ENCODE measurements around the gene FPR3.

FPR3 gene

GRCh38 chr19:51821921-51822320 lies 27.0 kb downstream of the FPR3 start:
- Histone ChIP-seq H3K27ac (ENCODE audit: insufficient read depth in 1 of 2, low read depth in 1 of 2, low read length in 2 of 2, poor library complexity in 1 of 2, severe bottlenecking in 2 of 2) (no peak overlapping the region), H3K36me3 (ENCODE audit: control insufficient read depth in 4 of 4, insufficient read depth in 4 of 4, low read length in 3 of 4) (no peaks in the 10 kb centered on the region), H3K27me3 (replicated peaks in 2 of 5; ENCODE audit: control insufficient read depth in 4 of 5, insufficient read depth in 5 of 5, low read length in 4 of 5) (no peaks in the 10 kb centered on the region), H3K4me3 (ENCODE audit: control insufficient read depth in 1 of 7, extremely low read depth in 1 of 7, insufficient read depth in 4 of 7, low read depth in 2 of 7, low read length in 6 of 7) (no peak overlapping the region), H3K9me3 (ENCODE audit: control extremely low read depth in 1 of 5, control insufficient read depth in 4 of 5, insufficient read depth in 2 of 5, low read depth in 1 of 5, low read length in 4 of 5) (peaks cover 0 to 27% (median 12%) of the 10 kb centered on the region in 5 experiments), H3K4me1 (ENCODE audit: control extremely low read depth in 1 of 4, control insufficient read depth in 4 of 4, insufficient read depth in 4 of 4, low read length in 3 of 4) (peaks cover 0 to 28% (median 7%) of the 10 kb centered on the region in 4 experiments)
- POLR2A ChIA-PET: no interaction called here
- DNase-seq: no peak
- CTCF ChIA-PET: no interaction called here

DNA sequence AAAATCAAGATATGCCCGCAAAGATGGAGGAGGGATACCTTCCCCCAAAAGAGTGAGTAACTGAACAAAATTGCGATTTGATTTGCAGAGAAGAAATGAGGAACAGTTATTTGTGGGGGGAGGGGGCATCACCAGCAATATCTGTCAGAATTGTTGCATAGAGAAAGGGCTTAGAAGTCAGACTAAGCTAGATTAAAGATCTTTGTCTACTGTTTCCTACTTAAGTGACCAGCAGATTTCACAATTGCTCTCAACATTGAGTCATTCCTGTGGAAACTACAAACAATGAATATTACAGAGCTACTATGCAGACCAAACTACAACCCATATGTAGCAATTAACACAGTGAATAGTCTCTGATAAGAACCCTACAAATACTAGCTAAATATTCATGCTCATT lies 27.4 kb downstream of the FPR3 start:
- no peak overlapping the region for H3K27ac ChIP-seq (ENCODE audit: insufficient read depth in 1 of 2, low read depth in 1 of 2, low read length in 2 of 2, poor library complexity in 1 of 2, severe bottlenecking in 2 of 2)
- peak in 2 of 3 donors; percentile 37 to 55 for DNase-seq
- POLR2A ChIA-PET: no interaction called here
- no peaks in the 10 kb centered on the region for H3K27me3 ChIP-seq (replicated peaks in 2 of 5; ENCODE audit: control insufficient read depth in 4 of 5, insufficient read depth in 5 of 5, low read length in 4 of 5)
- no peak overlapping the region for H3K4me3 ChIP-seq (ENCODE audit: control insufficient read depth in 1 of 7, extremely low read depth in 1 of 7, insufficient read depth in 4 of 7, low read depth in 2 of 7, low read length in 6 of 7)
- peaks cover 0 to 30% (median 12%) of the 10 kb centered on the region in 5 experiments for H3K9me3 ChIP-seq (ENCODE audit: control extremely low read depth in 1 of 5, control insufficient read depth in 4 of 5, insufficient read depth in 2 of 5, low read depth in 1 of 5, low read length in 4 of 5)
- no peaks in the 10 kb centered on the region for H3K36me3 ChIP-seq (ENCODE audit: control insufficient read depth in 4 of 4, insufficient read depth in 4 of 4, low read length in 3 of 4)
- CTCF ChIA-PET: no interaction called here
- 83% methylated on average over 2 of the region's 2 CpGs for WGBS (ENCODE audit: insufficient coverage)
- peaks cover 0 to 28% (median 7%) of the 10 kb centered on the region in 4 experiments for H3K4me1 ChIP-seq (ENCODE audit: control extremely low read depth in 1 of 4, control insufficient read depth in 4 of 4, insufficient read depth in 4 of 4, low read length in 3 of 4)

GRCh38 chr19:51822946-51823345 lies 28.0 kb downstream of the FPR3 start:
- Histone ChIP-seq H3K4me1 (ENCODE audit: control extremely low read depth in 1 of 4, control insufficient read depth in 4 of 4, insufficient read depth in 4 of 4, low read length in 3 of 4) (peaks cover 0 to 28% (median 7%) of the 10 kb centered on the region in 4 experiments), H3K27ac (ENCODE audit: insufficient read depth in 1 of 2, low read depth in 1 of 2, low read length in 2 of 2, poor library complexity in 1 of 2, severe bottlenecking in 2 of 2) (no peak overlapping the region), H3K27me3 (replicated peaks in 2 of 5; ENCODE audit: control insufficient read depth in 4 of 5, insufficient read depth in 5 of 5, low read length in 4 of 5) (no peaks in the 10 kb centered on the region), H3K36me3 (ENCODE audit: control insufficient read depth in 4 of 4, insufficient read depth in 4 of 4, low read length in 3 of 4) (no peaks in the 10 kb centered on the region), H3K4me3 (ENCODE audit: control insufficient read depth in 1 of 7, extremely low read depth in 1 of 7, insufficient read depth in 4 of 7, low read depth in 2 of 7, low read length in 6 of 7) (no peak overlapping the region), H3K9me3 (ENCODE audit: control extremely low read depth in 1 of 5, control insufficient read depth in 4 of 5, insufficient read depth in 2 of 5, low read depth in 1 of 5, low read length in 4 of 5) (peaks cover 0 to 37% (median 14%) of the 10 kb centered on the region in 5 experiments)
- DNase-seq: no peak
- CTCF ChIA-PET: no interaction called here
- WGBS (ENCODE audit: insufficient coverage): 90% methylated on average over 1 of the region's 3 CpGs
- POLR2A ChIA-PET: no interaction called here

DNA sequence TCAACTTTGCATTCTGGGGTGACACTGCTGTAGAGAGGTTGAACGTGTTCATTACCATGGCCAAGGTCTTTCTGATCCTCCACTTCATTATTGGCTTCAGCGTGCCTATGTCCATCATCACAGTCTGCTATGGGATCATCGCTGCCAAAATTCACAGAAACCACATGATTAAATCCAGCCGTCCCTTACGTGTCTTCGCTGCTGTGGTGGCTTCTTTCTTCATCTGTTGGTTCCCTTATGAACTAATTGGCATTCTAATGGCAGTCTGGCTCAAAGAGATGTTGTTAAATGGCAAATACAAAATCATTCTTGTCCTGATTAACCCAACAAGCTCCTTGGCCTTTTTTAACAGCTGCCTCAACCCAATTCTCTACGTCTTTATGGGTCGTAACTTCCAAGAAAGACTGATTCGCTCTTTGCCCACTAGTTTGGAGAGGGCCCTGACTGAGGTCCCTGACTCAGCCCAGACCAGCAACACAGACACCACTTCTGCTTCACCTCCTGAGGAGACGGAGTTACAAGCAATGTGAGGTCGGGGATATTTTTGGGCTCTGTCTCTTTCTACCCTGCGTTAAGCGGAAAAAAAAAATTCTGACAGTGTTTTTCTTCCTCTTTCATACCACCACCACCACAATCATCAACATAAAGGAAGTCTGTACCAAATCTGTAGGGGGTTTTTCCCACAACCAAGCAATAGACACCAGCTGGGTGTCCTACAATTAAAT lies 29.5 kb downstream of the FPR3 start:
- DNase-seq: peak in 2 of 3 donors; percentile 54 to 80
- peaks cover 0 to 48% (median 18%) of the 10 kb centered on the region in 5 experiments for H3K9me3 ChIP-seq (ENCODE audit: control extremely low read depth in 1 of 5, control insufficient read depth in 4 of 5, insufficient read depth in 2 of 5, low read depth in 1 of 5, low read length in 4 of 5)
- H3K27me3 ChIP-seq (replicated peaks in 2 of 5; ENCODE audit: control insufficient read depth in 4 of 5, insufficient read depth in 5 of 5, low read length in 4 of 5): no peaks in the 10 kb centered on the region
- H3K4me1 ChIP-seq (ENCODE audit: control extremely low read depth in 1 of 4, control insufficient read depth in 4 of 4, insufficient read depth in 4 of 4, low read length in 3 of 4): peaks cover 0 to 28% (median 7%) of the 10 kb centered on the region in 4 experiments
- 62% methylated on average over 10 of the region's 13 CpGs for WGBS (ENCODE audit: insufficient coverage)
- no peak overlapping the region for H3K4me3 ChIP-seq (ENCODE audit: control insufficient read depth in 1 of 7, extremely low read depth in 1 of 7, insufficient read depth in 4 of 7, low read depth in 2 of 7, low read length in 6 of 7)
- POLR2A ChIA-PET: interaction anchor here (0.6 kb wide), 1 partner anchor 88 kb away, joined by 3 read pairs; no protein-coding TSS in a partner anchor
- CTCF ChIA-PET: interaction anchor here (0.6 to 0.7 kb wide), 2 partner anchors 35 to 108 kb away, joined by 3 read pairs; no protein-coding TSS in a partner anchor
- no peaks in the 10 kb centered on the region for H3K36me3 ChIP-seq (ENCODE audit: control insufficient read depth in 4 of 4, insufficient read depth in 4 of 4, low read length in 3 of 4)
- no peak overlapping the region for H3K27ac ChIP-seq (ENCODE audit: insufficient read depth in 1 of 2, low read depth in 1 of 2, low read length in 2 of 2, poor library complexity in 1 of 2, severe bottlenecking in 2 of 2)

DNA sequence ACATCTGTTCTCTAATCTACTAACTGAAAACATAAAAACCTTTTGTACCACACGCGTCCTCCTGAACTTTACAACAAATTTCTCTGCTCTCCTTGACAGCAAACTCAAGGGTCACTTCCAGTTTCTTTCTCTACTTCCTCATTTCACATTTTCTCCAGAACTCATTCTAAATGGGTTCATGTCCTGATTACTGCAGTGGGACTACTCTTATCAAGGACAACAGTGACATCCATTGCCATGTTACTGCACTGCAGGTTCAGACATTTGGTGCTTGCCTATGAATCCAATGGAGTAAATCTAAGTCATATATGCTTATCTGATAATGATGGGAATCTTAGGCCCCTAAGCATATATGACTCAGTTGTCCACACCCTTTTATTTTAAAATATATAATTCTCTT lies 35.3 kb downstream of the FPR3 start:
- CTCF ChIA-PET: no interaction called here
- 36% methylated on average over 2 of the region's 2 CpGs for WGBS (ENCODE audit: insufficient coverage)
- no peak overlapping the region for H3K27ac ChIP-seq (ENCODE audit: insufficient read depth in 1 of 2, low read depth in 1 of 2, low read length in 2 of 2, poor library complexity in 1 of 2, severe bottlenecking in 2 of 2)
- H3K4me1 ChIP-seq (ENCODE audit: control extremely low read depth in 1 of 4, control insufficient read depth in 4 of 4, insufficient read depth in 4 of 4, low read length in 3 of 4): peaks cover 0 to 2% (median 0%) of the 10 kb centered on the region in 4 experiments
- H3K27me3 ChIP-seq (replicated peaks in 2 of 5; ENCODE audit: control insufficient read depth in 4 of 5, insufficient read depth in 5 of 5, low read length in 4 of 5): no peaks in the 10 kb centered on the region
- POLR2A ChIA-PET: no interaction called here
- no peaks in the 10 kb centered on the region for H3K36me3 ChIP-seq (ENCODE audit: control insufficient read depth in 4 of 4, insufficient read depth in 4 of 4, low read length in 3 of 4)
- H3K9me3 ChIP-seq (ENCODE audit: control extremely low read depth in 1 of 5, control insufficient read depth in 4 of 5, insufficient read depth in 2 of 5, low read depth in 1 of 5, low read length in 4 of 5): peaks cover 4 to 46% (median 16%) of the 10 kb centered on the region in 5 experiments
- DNase-seq: peak; percentile 14 to 61 (median 41)
- H3K4me3 ChIP-seq (ENCODE audit: control insufficient read depth in 1 of 7, extremely low read depth in 1 of 7, insufficient read depth in 4 of 7, low read depth in 2 of 7, low read length in 6 of 7): no peak overlapping the region

- ChIA-PET POLR2A (no interaction called here), CTCF (no interaction called here)
- no peak overlapping the region for H3K27ac ChIP-seq (ENCODE audit: insufficient read depth in 1 of 2, low read depth in 1 of 2, low read length in 2 of 2, poor library complexity in 1 of 2, severe bottlenecking in 2 of 2)
- peaks cover 0 to 26% (median 9%) of the 10 kb centered on the region in 5 experiments for H3K9me3 ChIP-seq (ENCODE audit: control extremely low read depth in 1 of 5, control insufficient read depth in 4 of 5, insufficient read depth in 2 of 5, low read depth in 1 of 5, low read length in 4 of 5)
- no peak overlapping the region for H3K4me3 ChIP-seq (ENCODE audit: control insufficient read depth in 1 of 7, extremely low read depth in 1 of 7, insufficient read depth in 4 of 7, low read depth in 2 of 7, low read length in 6 of 7)
- WGBS (ENCODE audit: insufficient coverage): 100% methylated on average over 2 of the region's 2 CpGs
- H3K36me3 ChIP-seq (ENCODE audit: control insufficient read depth in 4 of 4, insufficient read depth in 4 of 4, low read length in 3 of 4): peaks cover 0 to 5% (median 1%) of the 10 kb centered on the region in 4 experiments
- DNase-seq: no peak
- no peaks in the 10 kb centered on the region for H3K4me1 ChIP-seq (ENCODE audit: control extremely low read depth in 1 of 4, control insufficient read depth in 4 of 4, insufficient read depth in 4 of 4, low read length in 3 of 4)
- H3K27me3 ChIP-seq (replicated peaks in 2 of 5; ENCODE audit: control insufficient read depth in 4 of 5, insufficient read depth in 5 of 5, low read length in 4 of 5): no peaks in the 10 kb centered on the region
Observed at GRCh38 chr19:51837145-51837544, 42.2 kb downstream of the FPR3 start.

DNA sequence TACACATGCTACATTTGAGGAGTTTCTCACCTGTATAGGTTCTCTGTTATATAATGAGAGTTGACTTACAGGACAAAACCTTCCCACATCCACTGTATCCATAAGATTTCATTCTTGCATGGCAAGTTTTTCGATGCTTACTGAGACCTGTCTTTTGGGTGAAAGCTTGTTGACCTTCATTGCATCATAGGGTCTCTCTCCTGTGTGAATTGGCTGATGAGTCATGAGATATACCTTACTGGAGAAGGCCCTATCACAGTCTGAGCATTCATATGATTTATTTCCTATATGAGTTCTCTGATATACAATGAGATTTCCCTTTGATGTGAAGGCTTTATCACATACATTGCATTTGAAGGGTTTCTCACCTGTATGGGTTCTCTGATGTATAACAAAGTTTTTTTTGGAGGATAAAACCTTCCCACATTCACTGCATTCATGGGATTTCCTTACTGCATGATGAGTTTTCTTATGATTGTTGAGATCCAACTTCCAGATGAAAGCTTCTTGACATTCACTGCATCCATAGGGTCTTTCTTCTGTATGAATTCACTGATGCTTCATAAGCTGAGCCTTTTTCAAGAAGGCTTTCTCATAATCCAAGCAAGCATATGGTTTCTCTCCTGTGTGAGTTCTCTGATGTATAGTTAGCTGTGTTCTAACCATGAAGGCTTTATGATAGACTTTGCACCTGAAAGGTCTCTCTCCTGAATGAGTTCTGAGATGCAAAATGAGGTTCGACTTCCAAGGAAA lies 67.1 kb downstream of the FPR3 start:
- H3K4me1 ChIP-seq (ENCODE audit: control extremely low read depth in 1 of 4, control insufficient read depth in 4 of 4, insufficient read depth in 4 of 4, low read length in 3 of 4): no peaks in the 10 kb centered on the region
- H3K27me3 ChIP-seq (replicated peaks in 2 of 5; ENCODE audit: control insufficient read depth in 4 of 5, insufficient read depth in 5 of 5, low read length in 4 of 5): no peaks in the 10 kb centered on the region
- no peak for DNase-seq
- H3K4me3 ChIP-seq (ENCODE audit: control insufficient read depth in 1 of 7, extremely low read depth in 1 of 7, insufficient read depth in 4 of 7, low read depth in 2 of 7, low read length in 6 of 7): no peak overlapping the region
- ChIA-PET CTCF (interaction anchor here (0.7 to 0.8 kb wide), 2 partner anchors 11 to 84 kb away, joined by 3 read pairs; no protein-coding TSS in a partner anchor), POLR2A (no interaction called here)
- peaks cover 0 to 11% (median 2%) of the 10 kb centered on the region in 4 experiments for H3K36me3 ChIP-seq (ENCODE audit: control insufficient read depth in 4 of 4, insufficient read depth in 4 of 4, low read length in 3 of 4)
- no CpG with 5 or more reads among the region's 2 CpGs for WGBS (ENCODE audit: insufficient coverage)
- H3K9me3 ChIP-seq (ENCODE audit: control extremely low read depth in 1 of 5, control insufficient read depth in 4 of 5, insufficient read depth in 2 of 5, low read depth in 1 of 5, low read length in 4 of 5): peaks cover 32 to 91% (median 50%) of the 10 kb centered on the region in 5 experiments
- H3K27ac ChIP-seq (ENCODE audit: insufficient read depth in 1 of 2, low read depth in 1 of 2, low read length in 2 of 2, poor library complexity in 1 of 2, severe bottlenecking in 2 of 2): no peak overlapping the region
